Endothelial cell of umbilical vein (primary cell): ENCODE measurements around the gene CD1D. TPM values are rescaled to one million over a fixed set of nuclear protein-coding genes. Genes with fewer than 3 reads are reported as not detected.

ENCODE experiments used
- BruUV-seq: library from RNA; stranded (reverse); fragments of 400-500 nt; replicated peaks from 2 replicates; lab custom pipeline; 2021; lab: Mats Ljungman, UMichigan
- CTCF ChIA-PET: fragments of 300-600, 350-600 bp; sonication (Branson Sonifier 250); formaldehyde crosslinking; loops from one replicate; lab custom pipeline; 2021; ENCODE audit warnings: antibody characterized with exemption, inconsistent platforms; lab: Charles Lee
- POLR2A ChIA-PET: fragments of 300-600, 350-600 bp; sonication (Branson Sonifier 250); formaldehyde crosslinking; loops from one replicate; lab custom pipeline; 2021; ENCODE audit warnings: antibody characterized with exemption, inconsistent platforms; lab: Charles Lee
- DNase-seq: peaks from one replicate; pipeline ENCODE4 v3.0.0-alpha.2; 2011; ENCODE audit warnings: low read depth, low spot score
- FAIRE-seq: peaks from 2 replicates; lab custom pipeline; 2011; peaks lifted over from hg19 to GRCh38; lab: Jason Lieb, UNC
- H2AFZ ChIP-seq: 2 replicates; pipeline ENCODE4 v1.6.0; 2012; ENCODE audit warnings: low read depth, low read length, control low read depth, inconsistent platforms
- H3K27ac ChIP-seq: 2 replicates; pipeline ENCODE4 v1.5.1; 2011; ENCODE audit warnings: low read depth, mild to moderate bottlenecking, control low read depth, low read length, moderate library complexity; ENCODE audit not compliant: insufficient read depth
- H3K27me3 ChIP-seq, 2 experiments: 2 replicates each; pipeline versions ENCODE4 v1.6.0 to v1.6.1; 2011; ENCODE audit warnings: low read length in 2 of 2, mixed read lengths in 1 of 2; ENCODE audit not compliant: control insufficient read depth in 2 of 2, insufficient read depth in 2 of 2
- H3K36me3 ChIP-seq, 2 experiments: 2 replicates in 1 of 2; 3 replicates in 1 of 2; pipeline ENCODE4 v1.5.1; 2011; ENCODE audit warnings: low read length in 2 of 2, mild to moderate bottlenecking in 1 of 2, moderate library complexity in 1 of 2; ENCODE audit not compliant: control insufficient read depth in 2 of 2, insufficient read depth in 2 of 2; ENCODE audit errors: extremely low read depth in 1 of 2
- H3K4me1 ChIP-seq: 3 replicates; pipeline ENCODE4 v1.5.1; 2011; ENCODE audit warnings: mild to moderate bottlenecking, low read length; ENCODE audit not compliant: control insufficient read depth, insufficient read depth; ENCODE audit errors: extremely low read depth
- H3K4me2 ChIP-seq: 2 replicates; pipeline ENCODE4 v1.6.1; 2011; ENCODE audit warnings: low read length, control low read depth, mixed read lengths; ENCODE audit not compliant: insufficient read depth
- H3K4me3 ChIP-seq, 3 experiments: fragments of 200-600 bp in 1 of 3; sonication (generic), shearing (Covaris generic) in 1 of 3; replicated peaks in 1 of 3; 2 replicates each; pipeline ENCODE4 v1.5.1; 2011 to 2016; ENCODE audit warnings: control low read depth in 3 of 3, low read length in 3 of 3, mild to moderate bottlenecking in 2 of 3, inconsistent platforms in 1 of 3, low read depth in 1 of 3, moderate library complexity in 1 of 3; ENCODE audit not compliant: insufficient read depth in 1 of 3
- H3K79me2 ChIP-seq: 2 replicates; pipeline ENCODE4 v1.6.0; 2012; ENCODE audit warnings: low read length, inconsistent platforms; ENCODE audit not compliant: control insufficient read depth, insufficient read depth
- H3K9ac ChIP-seq: replicated peaks from 2 replicates; pipeline ENCODE3; 2011; ENCODE audit warnings: low read length, control low read depth; ENCODE audit not compliant: insufficient read depth; ENCODE audit errors: extremely low read depth
- H3K9me1 ChIP-seq: replicated peaks from 3 replicates; pipeline ENCODE4 v1.6.0; 2011; ENCODE audit warnings: mild to moderate bottlenecking, low read length; ENCODE audit not compliant: control insufficient read depth, insufficient read depth; ENCODE audit errors: extremely low read depth
- H3K9me3 ChIP-seq: replicated peaks from 2 replicates; pipeline ENCODE4 v1.5.1; 2012; ENCODE audit warnings: low read length, inconsistent platforms; ENCODE audit not compliant: control insufficient read depth, insufficient read depth
- H4K20me1 ChIP-seq: replicated peaks from 2 replicates; pipeline ENCODE3; 2011; ENCODE audit warnings: mild to moderate bottlenecking, low read length; ENCODE audit not compliant: control insufficient read depth, insufficient read depth; ENCODE audit errors: extremely low read depth
- EZH2 ChIP-seq: IDR thresholded peaks from 2 replicates; pipeline ENCODE4 v1.6.1; 2012; ENCODE audit warnings: borderline replicate concordance, low read depth, mild to moderate bottlenecking, moderate library complexity, low read length, inconsistent platforms; ENCODE audit not compliant: severe bottlenecking
- FOS ChIP-seq: IDR thresholded peaks from 2 replicates; pipeline ENCODE4 v1.6.1; 2011; ENCODE audit warnings: mild to moderate bottlenecking, low read length, moderate library complexity, borderline replicate concordance; ENCODE audit not compliant: insufficient read depth
- GATA2 ChIP-seq: IDR thresholded peaks from 2 replicates; pipeline ENCODE4 v1.7.0; 2011; ENCODE audit warnings: low read depth, mild to moderate bottlenecking, moderate library complexity, mixed read lengths, low read length; ENCODE audit not compliant: insufficient read length, insufficient read depth
- JUN ChIP-seq: IDR thresholded peaks from 2 replicates; pipeline ENCODE4 v1.6.1; 2011; ENCODE audit warnings: borderline replicate concordance, low read depth; ENCODE audit not compliant: insufficient read length, insufficient read depth
- MYC ChIP-seq: IDR thresholded peaks from one replicate; pipeline ENCODE4 v1.6.1; 2011; ENCODE audit warnings: mild to moderate bottlenecking, low read depth, low read length
- POLR2A ChIP-seq: IDR thresholded peaks from 2 replicates; pipeline ENCODE4 v1.6.1; 2012; ENCODE audit warnings: low read depth, mild to moderate bottlenecking, control low read depth, low read length
- POLR2AphosphoS5 ChIP-seq: IDR thresholded peaks from 2 replicates; pipeline ENCODE4 v1.6.1; 2012; ENCODE audit warnings: low read depth, mild to moderate bottlenecking, control low read depth, low read length, moderate library complexity; ENCODE audit not compliant: insufficient read depth
- dilution Hi-C: fragments of 300-500 bp; cut with MboI; formaldehyde crosslinking; loops from one replicate; pipeline ENCODE4 v1.15.0; 2019; ENCODE audit warnings: low sequenced_read_pairs; ENCODE audit not compliant: extremely low pct_ligation_motif_present
- intact Hi-C: fragments of 100-400 bp; cut with micrococcal nuclease; formaldehyde crosslinking; loops from one replicate; pipeline ENCODE4 v1.10.0; 2022
- polyA plus RNA-seq, 4 experiments: library from polyadenylated mRNA; depleted of rRNA in 3 of 4; stranded (reverse) in 3 of 4; unstranded in 1 of 4; fragments of >200 nt; gene quantifications; 2 replicates each; pipeline versions ENCODE4 v1.2.1 to v1.2.3, GENCODE V29; 2011 to 2012; ENCODE audit warnings: missing spikeins in 1 of 4
- total RNA-seq: library from RNA; stranded (reverse); gene quantifications from 2 replicates; pipeline ENCODE4 v1.2.3, GENCODE V29; 2021
- TF ChIP-seq, protein P1 (sequence below), 2 donors: IDR thresholded peaks; 1 replicate in 1 of 2; 2 replicates in 1 of 2; pipeline ENCODE4 v1.5.1; 2011; ENCODE audit warnings: low read length in 2 of 2, mild to moderate bottlenecking in 2 of 2, moderate library complexity in 2 of 2, control low read depth in 1 of 2, inconsistent platforms in 1 of 2, low read depth in 1 of 2; ENCODE audit not compliant: insufficient read depth in 1 of 2; ENCODE audit errors: extremely low read depth in 1 of 2
- TF ChIP-seq, protein P2 (sequence below): IDR thresholded peaks from 2 replicates; pipeline ENCODE4 v1.6.1; 2011; ENCODE audit not compliant: insufficient read depth, insufficient read length

Gene CD1D
- total and polyA plus RNA-seq, 2 donors (not counting 3 experiments of a cell fraction or from before 2014, with no cell fraction given) = not detected

DNA sequence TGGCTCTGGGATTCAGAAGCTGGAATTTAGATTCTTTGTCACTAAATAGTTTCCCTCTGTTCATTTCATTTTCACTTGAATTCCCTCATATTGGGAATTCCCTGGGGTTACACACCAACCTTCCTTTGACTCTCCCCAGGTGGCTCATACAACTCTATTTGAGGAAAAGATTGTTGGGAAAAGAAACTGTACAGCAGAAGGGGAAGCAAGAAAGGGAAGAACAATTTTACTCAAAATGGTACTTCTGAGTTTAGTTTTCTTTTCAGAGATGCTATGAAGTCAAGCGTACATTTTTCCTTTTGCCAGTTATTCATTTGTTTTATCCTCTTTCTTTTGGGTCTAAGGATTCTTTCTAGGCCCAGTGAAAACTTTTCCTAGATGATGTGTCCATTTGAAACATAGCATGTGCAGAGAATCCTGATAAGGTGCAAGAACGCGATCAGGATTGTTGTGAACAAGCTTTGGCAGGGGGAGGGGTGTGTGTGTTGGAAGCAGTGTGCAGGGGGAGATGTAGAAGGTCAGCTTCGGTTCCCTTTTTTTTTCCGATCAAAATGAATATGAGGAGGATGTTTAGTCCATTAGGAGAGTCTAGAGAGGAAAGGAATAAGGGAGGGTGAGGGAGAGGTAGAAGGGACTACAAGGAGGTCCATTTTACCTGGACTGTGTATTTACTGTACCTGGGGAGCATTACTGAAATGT lies 26.8 kb upstream of the CD1D start:
- ChIA-PET POLR2A (no interaction called here), CTCF (interaction anchor here (1.0 kb wide), 1 partner anchor 8 kb away, joined by 3 read pairs; no protein-coding TSS in a partner anchor)
- Histone ChIP-seq H3K9me1 (no peaks in the 10 kb centered on the region), H3K27ac (no peak overlapping the region), H3K9ac (no peak overlapping the region), H3K4me1 (peaks cover 5% of the 10 kb centered on the region), H4K20me1 (no peaks in the 10 kb centered on the region), H3K4me2 (no peak overlapping the region), H3K27me3 (peaks cover 4 to 16% of the 10 kb centered on the region in 2 experiments), H3K36me3 (no peaks in the 10 kb centered on the region), H3K79me2 (no peaks in the 10 kb centered on the region), H3K9me3 (no peaks in the 10 kb centered on the region), H3K4me3 (no peak overlapping the region), H2AFZ (no peak overlapping the region)
- TF ChIP-seq GATA2 = no peak
- TF ChIP-seq MYC = no peak
- no peak for TF ChIP-seq EZH2
- no peak for TF ChIP-seq FOS
- TF ChIP-seq, protein P1, sequence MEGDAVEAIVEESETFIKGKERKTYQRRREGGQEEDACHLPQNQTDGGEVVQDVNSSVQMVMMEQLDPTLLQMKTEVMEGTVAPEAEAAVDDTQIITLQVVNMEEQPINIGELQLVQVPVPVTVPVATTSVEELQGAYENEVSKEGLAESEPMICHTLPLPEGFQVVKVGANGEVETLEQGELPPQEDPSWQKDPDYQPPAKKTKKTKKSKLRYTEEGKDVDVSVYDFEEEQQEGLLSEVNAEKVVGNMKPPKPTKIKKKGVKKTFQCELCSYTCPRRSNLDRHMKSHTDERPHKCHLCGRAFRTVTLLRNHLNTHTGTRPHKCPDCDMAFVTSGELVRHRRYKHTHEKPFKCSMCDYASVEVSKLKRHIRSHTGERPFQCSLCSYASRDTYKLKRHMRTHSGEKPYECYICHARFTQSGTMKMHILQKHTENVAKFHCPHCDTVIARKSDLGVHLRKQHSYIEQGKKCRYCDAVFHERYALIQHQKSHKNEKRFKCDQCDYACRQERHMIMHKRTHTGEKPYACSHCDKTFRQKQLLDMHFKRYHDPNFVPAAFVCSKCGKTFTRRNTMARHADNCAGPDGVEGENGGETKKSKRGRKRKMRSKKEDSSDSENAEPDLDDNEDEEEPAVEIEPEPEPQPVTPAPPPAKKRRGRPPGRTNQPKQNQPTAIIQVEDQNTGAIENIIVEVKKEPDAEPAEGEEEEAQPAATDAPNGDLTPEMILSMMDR (IDR thresholded peaks at IDR 0.05; ENCODE audit: extremely low read depth in 1 of 2, insufficient read depth in 1 of 2, low read depth in 1 of 2, low read length in 2 of 2) = no peak
- no peak for TF ChIP-seq POLR2A
- TF ChIP-seq JUN = no peak
- TF ChIP-seq POLR2AphosphoS5 = no peak
- TF ChIP-seq, protein P2, sequence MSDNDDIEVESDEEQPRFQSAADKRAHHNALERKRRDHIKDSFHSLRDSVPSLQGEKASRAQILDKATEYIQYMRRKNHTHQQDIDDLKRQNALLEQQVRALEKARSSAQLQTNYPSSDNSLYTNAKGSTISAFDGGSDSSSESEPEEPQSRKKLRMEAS = no peak
- intact Hi-C loops = no loop called here
- no peak for DNase-seq
- no peak for FAIRE-seq
- BruUV-seq = no TSS peak
- dilution Hi-C loops = no loop called here
